Testis (tissue), 3 donors: Measurements from ENCODE around the gene RANBP9. TPM values are rescaled to one million over a fixed set of nuclear protein-coding genes. Genes with fewer than 3 reads are reported as not detected.

Experiments
- DNase-seq: peaks from one replicate; pipeline ENCODE4 v3.0.0-alpha.2; 2019
- H3K27ac ChIP-seq, 2 donors: fragments of 200-600 bp; sonication (generic); one replicate each; pipeline ENCODE4 v1.5.1; 2019
- H3K27me3 ChIP-seq: fragments of 200-600 bp; sonication (generic); one replicate; pipeline ENCODE4 v1.5.1; 2019
- H3K36me3 ChIP-seq: fragments of 200-600 bp; sonication (generic); one replicate; pipeline ENCODE4 v1.5.1; 2017; ENCODE audit warnings: low read depth; ENCODE audit errors: missing control alignments
- H3K4me1 ChIP-seq: fragments of 200-600 bp; sonication (generic); one replicate; pipeline ENCODE4 v1.5.1; 2019
- H3K4me3 ChIP-seq, 2 donors: fragments of 200-600 bp; sonication (generic); one replicate each; pipeline ENCODE4 v1.5.1; 2017 to 2019
- H3K9me3 ChIP-seq: fragments of 200-600 bp; sonication (generic); one replicate; pipeline ENCODE4 v1.5.1; 2017
- CTCF ChIP-seq, 3 experiments: fragments of 450-650 bp in 2 of 3; fragments of 200-600 bp in 1 of 3; sonication (generic) in 1 of 3; IDR thresholded peaks; one replicate each; pipeline ENCODE4 v1.5.1; 2016 to 2019; ENCODE audit warnings: antibody characterized with exemption in 3 of 3, mild to moderate bottlenecking in 2 of 3, moderate library complexity in 1 of 3
- POLR2A ChIP-seq: fragments of 450-650 bp; IDR thresholded peaks from one replicate; pipeline ENCODE4 v1.6.1; 2017; ENCODE audit warnings: antibody characterized with exemption, mild to moderate bottlenecking, moderate library complexity
- WGBS, 2 donors: methylation state at CpG; one replicate each; pipeline ENCODE4 v1.1.5; 2018; 5-methylcytosine and 5-hydroxymethylcytosine counted together
- intact Hi-C: fragments of 100-400 bp; cut with DNase I; formaldehyde crosslinking; loops from one replicate; pipeline ENCODE4 v1.15.1; 2023; ENCODE audit warnings: low total_unique reads
- polyA plus RNA-seq: library from polyadenylated mRNA; stranded (reverse); fragments of 350-450 nt; fragmentation: Illumina TruSeq; extraction: RNeasy Lipid Tissue Mini Kit (QIAGEN cat#74804); gene quantifications from one replicate; pipeline ENCODE4 v1.2.3, GENCODE V29; 2014; ENCODE audit warnings: low read depth, low replicate concordance; ENCODE audit not compliant: insufficient read depth
- total RNA-seq, 2 donors: library from RNA; depleted of rRNA; stranded (reverse); fragments of >200 nt; gene quantifications; one replicate each; pipeline ENCODE4 v1.2.3, GENCODE V29; 2016

Gene RANBP9
- total and polyA plus RNA-seq, 3 donors from 2014 or later = 114 to 265 (median 131) TPM

GRCh38 chr6:13743736-13744127 is 32.1 kb upstream of the RANBP9 start:
- no peak overlapping the region for H3K27ac ChIP-seq
- H3K4me1 ChIP-seq = no peaks in the 10 kb centered on the region
- no peaks in the 10 kb centered on the region for H3K27me3 ChIP-seq
- DNase-seq = peak; percentile 72
- 43 to 66% methylated on average over 7 of the region's 7 CpGs for WGBS, 2 donors
- H3K36me3 ChIP-seq = no peaks in the 10 kb centered on the region
- H3K9me3 ChIP-seq = no peaks in the 10 kb centered on the region
- intact Hi-C loops = no loop called here
- TF ChIP-seq CTCF (IDR thresholded peaks at IDR 0.05) (no peak), POLR2A (no peak)
- peak overlapping the region; percentile 36 to 57 for H3K4me3 ChIP-seq

- no peaks in the 10 kb centered on the region for H3K4me1 ChIP-seq
- peak overlapping the region; percentile 36 to 57 for H3K4me3 ChIP-seq
- no peaks in the 10 kb centered on the region for H3K36me3 ChIP-seq
- no peaks in the 10 kb centered on the region for H3K9me3 ChIP-seq
- TF ChIP-seq CTCF (IDR thresholded peaks at IDR 0.05) (no peak), POLR2A (no peak)
- no peak overlapping the region for H3K27ac ChIP-seq
- intact Hi-C loops = no loop called here
- WGBS, 2 donors = 69% methylated on average over 22 to 56 of the region's 56 CpGs
- peak; percentile 50 for DNase-seq
- no peaks in the 10 kb centered on the region for H3K27me3 ChIP-seq
Observed at GRCh38 chr6:13742961-13743735, 31.5 kb upstream of the RANBP9 start.

- Histone ChIP-seq H3K27ac (no peak overlapping the region), H3K4me3 (no peak overlapping the region), H3K4me1 (no peaks in the 10 kb centered on the region), H3K36me3 (no peaks in the 10 kb centered on the region), H3K9me3 (no peaks in the 10 kb centered on the region), H3K27me3 (no peaks in the 10 kb centered on the region)
- no peak for DNase-seq
- WGBS, 2 donors = 80 to 85% methylated on average over 4 of the region's 4 CpGs
- intact Hi-C loops = no loop called here
- TF ChIP-seq POLR2A = no peak
- no peak for TF ChIP-seq CTCF (IDR thresholded peaks at IDR 0.05)
Observed at GRCh38 chr6:13741365-13741764, 29.7 kb upstream of the RANBP9 start.

- 79 to 93% methylated on average over 2 of the region's 2 CpGs for WGBS, 2 donors
- no peaks in the 10 kb centered on the region for H3K27me3 ChIP-seq
- peaks cover 7% of the 10 kb centered on the region for H3K4me1 ChIP-seq
- no peak for DNase-seq
- no peak for TF ChIP-seq CTCF (IDR thresholded peaks at IDR 0.05)
- no peak for TF ChIP-seq POLR2A
- H3K9me3 ChIP-seq = no peaks in the 10 kb centered on the region
- intact Hi-C loops = no loop called here
- no peaks in the 10 kb centered on the region for H3K36me3 ChIP-seq
- no peak overlapping the region for H3K27ac ChIP-seq
- H3K4me3 ChIP-seq = no peak overlapping the region
Observed at GRCh38 chr6:13735031-13735430, 23.4 kb upstream of the RANBP9 start.
